Vagina (tissue), 2 donors: ENCODE data around the gene PPFIA1.

ENCODE experiments used
- CTCF ChIP-seq, 3 experiments: fragments of 450-650 bp in 2 of 3; fragments of 200-600 bp in 1 of 3; sonication (generic) in 1 of 3; IDR thresholded peaks; one replicate each; pipeline ENCODE4 v1.5.1; 2017 to 2019; ENCODE audit warnings: antibody characterized with exemption in 3 of 3, mild to moderate bottlenecking in 2 of 3, moderate library complexity in 2 of 3
- POLR2AphosphoS5 ChIP-seq, 2 donors: sonication (generic); formaldehyde crosslinking; IDR thresholded peaks; one replicate each; pipeline ENCODE4 v1.9.0; 2017; ENCODE audit warnings: antibody characterized with exemption in 2 of 2, mild to moderate bottlenecking in 2 of 2, low read depth in 1 of 2; ENCODE audit not compliant: insufficient read depth in 1 of 2

GRCh38 chr11:70314730-70315129, 44.2 kb downstream of the PPFIA1 start:
- TF ChIP-seq POLR2AphosphoS5 (IDR thresholded peaks at IDR 0.05; ENCODE audit: insufficient read depth in 1 of 2, low read depth in 1 of 2) = no peak
- no peak for TF ChIP-seq CTCF (IDR thresholded peaks at IDR 0.05)
